ENCODE results near the gene OR9Q2. TPM values are rescaled to one million over a fixed set of nuclear protein-coding genes. Genes with fewer than 3 reads are reported as not detected.
A peak's percentile ranks its signal among the peaks of the same experiment; 100 is the strongest.

Gene OR9Q2
- total and polyA plus RNA-seq, 11 donors = not detected

GRCh38 chr11:58222721-58223120, 33.9 kb downstream of the OR9Q2 start:
- Histone ChIP-seq H3K4me1 (no peaks in the 10 kb centered on the region), H3K27me3 (no peaks in the 10 kb centered on the region), H3K36me3 (no peaks in the 10 kb centered on the region), H3K27ac (no peak overlapping the region), H3K4me3 (no peak overlapping the region), H3K9me3 (no peaks in the 10 kb centered on the region)
- TF ChIP-seq POLR2A (IDR thresholded peaks at IDR 0.05) = no peak
- TF ChIP-seq, protein P1, sequence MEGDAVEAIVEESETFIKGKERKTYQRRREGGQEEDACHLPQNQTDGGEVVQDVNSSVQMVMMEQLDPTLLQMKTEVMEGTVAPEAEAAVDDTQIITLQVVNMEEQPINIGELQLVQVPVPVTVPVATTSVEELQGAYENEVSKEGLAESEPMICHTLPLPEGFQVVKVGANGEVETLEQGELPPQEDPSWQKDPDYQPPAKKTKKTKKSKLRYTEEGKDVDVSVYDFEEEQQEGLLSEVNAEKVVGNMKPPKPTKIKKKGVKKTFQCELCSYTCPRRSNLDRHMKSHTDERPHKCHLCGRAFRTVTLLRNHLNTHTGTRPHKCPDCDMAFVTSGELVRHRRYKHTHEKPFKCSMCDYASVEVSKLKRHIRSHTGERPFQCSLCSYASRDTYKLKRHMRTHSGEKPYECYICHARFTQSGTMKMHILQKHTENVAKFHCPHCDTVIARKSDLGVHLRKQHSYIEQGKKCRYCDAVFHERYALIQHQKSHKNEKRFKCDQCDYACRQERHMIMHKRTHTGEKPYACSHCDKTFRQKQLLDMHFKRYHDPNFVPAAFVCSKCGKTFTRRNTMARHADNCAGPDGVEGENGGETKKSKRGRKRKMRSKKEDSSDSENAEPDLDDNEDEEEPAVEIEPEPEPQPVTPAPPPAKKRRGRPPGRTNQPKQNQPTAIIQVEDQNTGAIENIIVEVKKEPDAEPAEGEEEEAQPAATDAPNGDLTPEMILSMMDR (IDR thresholded peaks at IDR 0.05) = no peak
- ATAC-seq = no peak
- intact Hi-C loops (cut with DNase I) = no loop called here
- WGBS, 4 donors = 69 to 75% (median 73%) methylated on average over 7 of the region's 7 CpGs
- no peak for DNase-seq

DNA sequence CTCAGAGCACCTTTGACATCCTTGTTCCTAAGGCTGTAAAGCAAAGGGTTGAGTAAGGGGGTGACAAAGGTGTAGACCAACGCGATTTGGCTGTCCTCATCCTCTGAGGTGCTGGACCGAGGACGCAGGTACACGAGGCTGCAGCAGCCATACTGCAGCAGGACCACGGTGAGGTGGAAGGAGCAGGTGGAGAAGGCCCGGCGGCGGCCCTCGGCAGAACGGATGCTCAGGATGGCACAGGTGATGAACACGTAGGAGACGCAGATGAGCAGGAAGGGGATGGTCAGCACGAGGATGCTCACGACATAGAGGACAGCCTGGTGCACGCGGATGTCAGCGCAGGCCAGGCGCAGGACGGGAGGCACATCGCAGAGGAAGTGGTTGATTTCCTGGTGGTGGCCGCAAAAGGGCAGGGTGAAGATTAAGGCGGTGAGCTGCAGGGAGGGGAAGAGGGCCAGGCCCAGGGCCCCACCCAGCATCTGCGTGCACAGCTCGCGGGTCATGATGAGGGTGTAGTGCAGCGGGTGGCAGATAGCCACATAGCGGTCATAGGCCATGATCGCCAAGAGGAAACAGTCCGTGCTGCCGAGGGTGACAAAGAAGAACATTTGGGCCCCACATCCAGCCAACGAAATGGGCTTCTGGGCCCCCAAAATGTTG, 39.2 kb downstream of the OR9Q2 start:
- ATAC-seq (peak in 1 of 4 donors; percentile 31), DNase-seq (peak in 2 of 5 donors; percentile 15 to 51)
- Histone ChIP-seq H3K27ac (no peak overlapping the region), H3K36me3 (no peaks in the 10 kb centered on the region), H3K4me3 (no peak overlapping the region), H3K27me3 (no peaks in the 10 kb centered on the region), H3K9me3 (no peaks in the 10 kb centered on the region), H3K4me1 (peaks cover 0 to 5% (median 0%) of the 10 kb centered on the region in 12 donors)
- TF ChIP-seq POLR2A (IDR thresholded peaks at IDR 0.05) = no peak
- 91 to 94% (median 92%) methylated on average over 32 of the region's 32 CpGs for WGBS, 4 donors
- intact Hi-C loops (cut with DNase I) = no loop called here

Other genes starting within 250 kb of the OR9Q2 start
- not detected for gene OR9Q1, start 165.2 kb upstream of the OR9Q2 start, total RNA-seq
- gene OR9Q1, start 165.2 kb upstream of the OR9Q2 start, polyA plus RNA-seq = not detected
- not detected for gene OR6Q1, start 158.1 kb upstream of the OR9Q2 start, total RNA-seq
- not detected for gene OR6Q1, start 158.1 kb upstream of the OR9Q2 start, polyA plus RNA-seq
- not detected for gene OR9I1, start 63.5 kb upstream of the OR9Q2 start, total RNA-seq
- gene OR9I1, start 63.5 kb upstream of the OR9Q2 start, polyA plus RNA-seq = not detected
- gene OR1S2, start 15.1 kb downstream of the OR9Q2 start, total RNA-seq = not detected
- gene OR1S2, start 15.1 kb downstream of the OR9Q2 start, polyA plus RNA-seq = not detected
- not detected for gene OR1S1, start 23.6 kb downstream of the OR9Q2 start, total RNA-seq
- not detected for gene OR1S1, start 23.6 kb downstream of the OR9Q2 start, polyA plus RNA-seq
- not detected for gene OR10Q1, start 39.8 kb downstream of the OR9Q2 start, total RNA-seq
- gene OR10Q1, start 39.8 kb downstream of the OR9Q2 start, polyA plus RNA-seq = not detected
- gene OR10W1, start 79.2 kb downstream of the OR9Q2 start, total RNA-seq = not detected
- gene OR10W1, start 79.2 kb downstream of the OR9Q2 start, polyA plus RNA-seq = not detected
- gene OR5B17, start 170.0 kb downstream of the OR9Q2 start, total RNA-seq = not detected
- not detected for gene OR5B17, start 170.0 kb downstream of the OR9Q2 start, polyA plus RNA-seq
- gene OR5B3, start 217.8 kb downstream of the OR9Q2 start, total RNA-seq = not detected
- gene OR5B3, start 217.8 kb downstream of the OR9Q2 start, polyA plus RNA-seq = not detected
- gene OR5B2, start 239.1 kb downstream of the OR9Q2 start, total RNA-seq = not detected
- gene OR5B2, start 239.1 kb downstream of the OR9Q2 start, polyA plus RNA-seq = not detected